Measurements from ENCODE around the gene UFM1. TPM values are rescaled to one million over a fixed set of nuclear protein-coding genes. Genes with fewer than 3 reads are reported as not detected.

UFM1 gene
- total RNA-seq, 2 experiments from 2014 or later: 29.6 to 37.6 TPM

DNA sequence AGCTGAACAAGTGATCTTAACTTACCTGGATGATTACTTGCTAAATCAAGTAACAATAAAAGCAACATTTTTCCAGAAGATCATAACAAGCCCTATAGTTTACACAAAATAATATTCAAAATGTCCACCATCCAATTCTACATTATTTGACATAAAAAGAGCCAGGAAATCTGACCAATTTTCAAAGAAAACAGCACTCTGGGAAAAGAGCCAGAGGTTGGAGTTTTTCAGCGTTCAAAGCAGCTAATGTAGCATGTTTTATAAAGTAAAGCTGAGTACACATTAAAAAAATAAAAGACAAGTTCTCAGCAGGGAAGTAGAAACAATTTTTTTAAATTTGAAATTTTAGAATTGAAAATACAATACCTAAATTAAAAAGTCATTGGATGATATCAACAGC is 62.6 kb downstream of the UFM1 start:
- ATAC-seq: no peak

More for the DNA sequence above, 62.6 kb downstream of the UFM1 start:
- Mint-ChIP-seq H3K4me1 (peaks cover 6% of the 10 kb centered on the region), H3K36me3 (no peaks in the 10 kb centered on the region), H3K4me3 (no peak overlapping the region), H3K27ac (no peak overlapping the region), H3K9me3 (ENCODE audit: low read depth) (no peaks in the 10 kb centered on the region), H3K27me3 (peaks cover 3% of the 10 kb centered on the region)
- DNase-seq: no peak
- CTCF ChIA-PET: no interaction called here

All from activated CD8-positive, alpha-beta memory T cell treated with anti-CD3 and anti-CD28 coated beads, Interleukin-2, amount 10 ng/mL, durations not matched to agents 7 days and 5 days (primary cell).